Femur (tissue), 1 donor: ENCODE data around the gene PTPRN2.
"Not testable (repeated sequence)": the region's sequence is repeated elsewhere in the genome, so short reads cannot be mapped to it uniquely, and the experiment has no call there.

ENCODE experiments used
- DNase-seq: peaks from one replicate; pipeline ENCODE4 v3.0.0-alpha.2; 2017

PTPRN2 gene

GRCh38 chr7:157674715-157675426 is 912.8 kb downstream of the PTPRN2 start:
- peak; percentile 14 for DNase-seq

GRCh38 chr7:157674027-157674714 is 913.5 kb downstream of the PTPRN2 start:
- peak; percentile 11 for DNase-seq

DNA sequence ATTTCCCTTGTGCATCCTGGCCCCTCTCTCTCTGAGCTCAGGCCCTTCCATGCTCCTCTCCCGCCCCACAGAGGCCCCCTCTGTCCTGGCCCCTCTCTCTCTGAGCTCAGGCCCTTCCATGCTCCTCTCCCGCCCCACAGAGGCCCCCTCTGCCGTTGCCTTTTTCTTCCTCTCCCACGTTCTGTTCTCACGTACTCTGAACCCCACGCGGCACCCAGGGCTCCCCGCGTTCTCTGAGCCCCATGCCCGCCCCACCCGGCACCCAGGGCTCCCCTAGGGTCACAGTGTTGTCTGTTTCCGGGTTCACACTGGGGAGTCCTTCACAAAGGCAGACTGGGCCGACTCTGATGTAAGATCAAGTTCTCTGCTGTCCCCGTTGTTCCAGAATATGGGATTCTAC is 914.0 kb downstream of the PTPRN2 start:
- peak; percentile 2 for DNase-seq

- DNase-seq = peak; percentile 11
Observed at GRCh38 chr7:157671358-157672255, 916.0 kb downstream of the PTPRN2 start.

DNA sequence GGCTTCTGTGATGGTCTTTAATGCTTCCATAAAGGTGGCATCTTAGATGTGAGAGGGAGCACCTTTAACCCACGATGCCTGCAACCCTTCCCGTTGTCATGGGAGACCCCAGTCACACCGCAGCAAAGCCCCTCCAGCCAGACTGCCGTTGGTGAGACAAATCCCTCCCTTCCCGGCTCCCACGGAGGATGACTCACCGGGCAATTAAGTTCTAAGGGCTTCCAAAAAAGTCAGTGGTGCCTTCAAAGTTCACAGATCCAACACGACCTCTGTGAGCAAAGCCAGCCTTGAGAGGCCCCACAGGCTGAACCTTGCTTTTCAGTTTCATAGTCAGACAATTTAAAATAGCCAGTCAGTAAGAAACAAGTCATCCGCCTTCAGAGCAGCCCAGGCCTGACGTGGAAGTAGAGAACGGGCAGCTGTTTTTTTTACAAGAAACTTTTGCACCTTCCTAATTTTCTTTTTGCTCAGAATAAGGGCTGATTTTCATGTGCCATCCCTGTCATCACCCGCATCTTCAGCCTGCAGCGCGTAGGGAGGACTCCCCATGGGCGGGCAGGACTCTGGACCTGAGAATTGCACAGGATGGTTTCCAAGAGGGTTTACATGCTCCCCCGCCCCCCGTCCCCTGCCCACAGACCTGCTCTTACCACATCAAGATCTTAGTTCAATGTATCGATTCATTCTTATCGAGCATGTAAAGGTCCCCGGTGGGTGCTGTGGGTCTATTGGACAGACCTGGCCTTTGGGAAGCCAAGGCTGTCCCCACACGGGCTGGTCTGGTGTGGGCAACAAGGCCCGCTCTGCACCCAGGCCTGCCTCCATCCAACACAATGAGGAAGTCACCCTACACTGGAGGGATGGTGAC is 916.9 kb downstream of the PTPRN2 start:
- DNase-seq = peak; percentile 28

DNA sequence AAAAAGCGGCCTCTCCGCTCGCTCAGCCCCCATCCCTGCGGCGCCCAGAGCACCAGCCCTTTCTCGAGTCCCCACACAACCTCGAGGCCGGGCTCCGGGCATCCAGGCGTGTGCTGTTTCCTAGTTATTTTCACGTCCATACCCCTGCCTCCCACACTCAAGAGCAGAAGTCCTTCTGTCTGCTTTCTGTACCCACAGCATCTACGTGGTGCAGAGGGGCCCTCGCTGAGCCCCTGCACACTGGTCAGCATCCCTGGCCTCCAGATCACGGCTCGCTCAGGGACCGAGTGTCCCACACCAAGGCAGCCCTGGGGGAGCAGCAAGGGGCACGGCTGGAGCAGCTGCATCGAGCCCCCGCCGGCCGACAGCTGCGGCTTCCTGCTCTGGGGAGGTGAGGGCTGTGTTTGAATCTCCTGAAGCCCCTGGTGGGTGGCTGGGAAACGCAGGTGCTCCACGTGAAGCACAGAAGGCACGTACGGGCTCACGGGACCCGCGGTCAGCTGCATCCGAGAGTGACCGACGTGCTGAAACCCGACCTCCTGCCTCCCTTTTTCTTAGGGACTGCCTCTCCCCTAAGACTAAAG is 917.8 kb downstream of the PTPRN2 start:
- DNase-seq = no peak

DNA sequence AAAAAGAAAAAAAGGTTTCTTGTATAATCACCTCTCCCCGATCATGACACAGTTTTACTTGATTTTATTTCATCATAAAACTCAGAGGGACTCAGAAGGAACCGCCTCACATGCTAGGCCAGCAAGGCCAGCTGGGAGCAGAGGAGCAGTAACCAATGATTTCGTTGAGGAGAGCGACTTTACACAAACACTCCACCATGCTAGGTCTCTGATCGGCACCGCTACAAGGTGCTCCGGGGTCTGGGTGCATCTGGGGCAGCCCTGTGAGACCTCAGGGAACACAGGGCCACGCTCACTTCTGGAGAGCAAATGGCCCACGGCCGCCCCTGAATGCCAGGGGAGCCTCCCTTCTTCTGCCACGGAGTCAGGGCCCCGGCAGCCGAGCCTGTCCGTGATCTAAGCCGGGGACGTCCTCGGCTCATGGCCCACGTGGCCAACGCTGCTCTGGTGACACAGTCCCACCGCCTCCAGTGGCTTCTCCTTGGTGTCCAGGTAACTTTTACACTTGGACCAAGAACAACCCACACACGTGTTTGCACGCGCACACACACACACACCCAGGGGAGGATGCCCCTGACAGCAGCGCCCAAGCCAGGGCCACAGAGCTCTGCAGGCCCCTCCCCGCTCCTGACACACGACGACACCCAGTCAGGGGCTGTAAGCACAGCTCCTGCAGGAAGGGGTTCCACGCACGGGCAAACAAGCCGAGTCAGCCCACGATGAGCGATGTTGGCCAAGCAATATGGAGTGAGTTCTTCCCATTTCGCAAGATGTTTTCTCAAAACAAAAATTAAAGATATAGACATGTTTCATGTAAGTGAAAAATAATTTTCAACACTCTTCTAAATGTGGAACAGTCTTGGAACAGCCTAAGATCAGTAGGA is 918.5 kb downstream of the PTPRN2 start:
- no peak for DNase-seq

- DNase-seq = no peak
Observed at GRCh38 chr7:157668221-157668883, 919.3 kb downstream of the PTPRN2 start.

DNA sequence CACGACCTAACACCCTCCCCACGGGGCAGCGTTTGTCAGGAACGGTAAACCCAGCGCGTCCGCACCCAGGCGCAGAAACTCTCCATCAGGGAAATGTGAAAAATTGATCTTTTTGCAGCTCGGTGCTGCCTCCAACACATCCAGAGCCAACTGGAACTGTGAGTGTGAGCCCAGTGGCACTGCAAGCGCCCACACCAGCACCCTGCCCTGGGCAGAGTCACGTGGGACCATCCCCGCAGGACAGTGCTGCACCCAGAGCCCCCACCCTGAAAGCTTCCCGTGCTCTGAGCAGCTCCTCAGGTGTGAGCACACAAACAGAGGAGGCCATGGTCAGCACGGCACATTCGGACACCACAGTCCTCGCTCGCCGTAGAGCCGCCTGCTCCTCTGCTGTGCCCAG is 919.9 kb downstream of the PTPRN2 start:
- no peak for DNase-seq

- no peak for DNase-seq
Observed at GRCh38 chr7:157667261-157667660, 920.4 kb downstream of the PTPRN2 start.

- no peak for DNase-seq
Observed at GRCh38 chr7:157666530-157667040, 921.0 kb downstream of the PTPRN2 start.

GRCh38 chr7:157665634-157665988 is 922.0 kb downstream of the PTPRN2 start:
- not testable (repeated sequence) for DNase-seq

- no peak for DNase-seq
Observed at GRCh38 chr7:157664871-157665633, 922.6 kb downstream of the PTPRN2 start.

GRCh38 chr7:157664034-157664433 is 923.6 kb downstream of the PTPRN2 start:
- DNase-seq = no peak

GRCh38 chr7:157662981-157663716 is 924.5 kb downstream of the PTPRN2 start:
- peak; percentile 36 for DNase-seq

DNA sequence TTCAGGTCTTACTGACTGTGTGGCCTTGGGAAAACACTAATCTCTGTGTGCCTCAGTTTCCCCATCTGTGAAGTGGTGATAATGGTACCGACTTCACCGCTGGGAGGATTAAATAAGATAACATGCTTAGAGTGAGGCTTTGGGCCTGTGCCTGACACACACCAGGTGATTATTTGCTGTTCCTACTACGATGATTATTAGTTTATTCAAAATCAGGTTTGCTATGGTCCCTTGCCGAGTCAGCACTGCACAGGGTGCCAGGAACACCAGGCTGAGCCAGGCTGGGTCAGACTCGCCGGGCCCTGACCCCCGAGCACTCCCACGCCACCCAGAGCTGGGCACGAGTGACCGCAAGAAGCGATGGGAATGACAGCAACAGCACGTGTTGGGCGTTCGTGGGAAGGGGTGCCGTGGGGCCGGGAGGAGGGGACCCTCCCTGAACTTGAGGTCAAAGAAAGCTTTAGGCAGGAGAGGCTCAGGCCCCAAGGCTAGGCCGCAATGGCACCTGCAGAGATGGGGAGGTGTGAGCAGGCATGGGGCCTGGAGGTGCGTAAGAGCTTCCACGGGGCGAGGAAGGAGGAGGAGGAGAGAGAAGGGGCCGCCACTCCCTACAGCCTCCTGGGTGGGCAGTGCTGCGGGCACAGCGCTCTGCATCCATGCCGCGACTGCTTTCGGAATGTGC is 925.4 kb downstream of the PTPRN2 start:
- no peak for DNase-seq

DNA sequence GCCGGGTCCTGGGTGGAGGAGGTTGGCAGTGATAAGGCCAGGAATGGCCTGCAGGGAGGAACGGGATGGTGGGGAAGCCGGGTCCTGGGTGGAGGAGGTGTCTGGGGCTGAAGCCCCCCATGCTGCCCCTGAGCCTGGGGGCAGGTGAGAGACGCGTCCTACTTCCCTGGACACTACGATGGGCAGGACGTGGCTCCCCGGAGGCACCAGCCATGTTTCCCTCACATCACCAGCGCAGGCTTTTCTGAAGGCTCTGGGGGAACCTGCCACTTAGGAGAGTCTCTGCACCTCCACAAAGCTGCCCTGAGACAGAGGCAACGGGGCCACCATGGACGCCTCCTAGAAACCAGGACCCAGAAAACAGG is 926.0 kb downstream of the PTPRN2 start:
- DNase-seq = no peak

DNA sequence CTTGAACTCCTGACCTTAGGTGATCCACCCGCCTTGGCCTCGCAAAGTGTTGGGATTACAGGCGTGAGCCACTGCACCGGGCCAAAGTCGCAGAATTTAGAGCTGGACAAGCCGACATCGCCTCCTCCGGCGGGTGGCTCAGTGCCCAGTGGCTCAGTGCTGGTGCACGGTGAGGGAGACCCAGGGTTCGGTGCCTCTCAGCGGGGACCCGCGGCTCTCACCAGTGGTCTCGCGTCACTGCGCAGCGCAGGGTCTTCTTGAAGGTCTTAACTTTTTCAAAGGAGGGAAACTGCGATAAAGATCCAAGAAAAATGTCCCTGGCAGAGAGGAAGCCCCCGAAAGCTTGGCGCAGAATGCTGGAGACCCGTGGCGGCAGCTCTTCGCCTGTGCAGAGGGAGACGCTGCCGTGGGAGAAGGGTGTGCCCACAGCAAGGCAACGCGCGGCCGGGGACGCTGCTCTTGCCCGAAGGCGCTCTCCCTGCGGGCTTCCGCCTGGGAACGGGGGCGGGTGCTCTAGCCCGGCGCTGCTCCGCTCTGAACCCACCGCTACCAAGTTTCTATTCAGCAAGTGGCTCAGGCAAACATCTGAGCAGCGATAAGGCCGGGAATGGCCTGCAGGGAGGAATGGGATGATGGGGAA is 926.5 kb downstream of the PTPRN2 start:
- peak; percentile 10 for DNase-seq
